AG09319 (cell line): ENCODE measurements around the gene ATP8B3.

Experiments used
- DNase-seq: peaks from one replicate; pipeline ENCODE4 v3.0.0-alpha.2; 2010; ENCODE audit warnings: low read depth; ENCODE audit errors: extremely low read depth
- TF ChIP-seq, protein P1 (sequence below): IDR thresholded peaks from 2 replicates; pipeline ENCODE4 v1.5.1; 2011; ENCODE audit warnings: low read depth, mild to moderate bottlenecking, inconsistent platforms, low read length, moderate library complexity

ATP8B3 gene

GRCh38 chr19:1823539-1824251 lies 11.6 kb upstream of the ATP8B3 start:
- TF ChIP-seq, protein P1, sequence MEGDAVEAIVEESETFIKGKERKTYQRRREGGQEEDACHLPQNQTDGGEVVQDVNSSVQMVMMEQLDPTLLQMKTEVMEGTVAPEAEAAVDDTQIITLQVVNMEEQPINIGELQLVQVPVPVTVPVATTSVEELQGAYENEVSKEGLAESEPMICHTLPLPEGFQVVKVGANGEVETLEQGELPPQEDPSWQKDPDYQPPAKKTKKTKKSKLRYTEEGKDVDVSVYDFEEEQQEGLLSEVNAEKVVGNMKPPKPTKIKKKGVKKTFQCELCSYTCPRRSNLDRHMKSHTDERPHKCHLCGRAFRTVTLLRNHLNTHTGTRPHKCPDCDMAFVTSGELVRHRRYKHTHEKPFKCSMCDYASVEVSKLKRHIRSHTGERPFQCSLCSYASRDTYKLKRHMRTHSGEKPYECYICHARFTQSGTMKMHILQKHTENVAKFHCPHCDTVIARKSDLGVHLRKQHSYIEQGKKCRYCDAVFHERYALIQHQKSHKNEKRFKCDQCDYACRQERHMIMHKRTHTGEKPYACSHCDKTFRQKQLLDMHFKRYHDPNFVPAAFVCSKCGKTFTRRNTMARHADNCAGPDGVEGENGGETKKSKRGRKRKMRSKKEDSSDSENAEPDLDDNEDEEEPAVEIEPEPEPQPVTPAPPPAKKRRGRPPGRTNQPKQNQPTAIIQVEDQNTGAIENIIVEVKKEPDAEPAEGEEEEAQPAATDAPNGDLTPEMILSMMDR: no peak
- no peak for DNase-seq

DNA sequence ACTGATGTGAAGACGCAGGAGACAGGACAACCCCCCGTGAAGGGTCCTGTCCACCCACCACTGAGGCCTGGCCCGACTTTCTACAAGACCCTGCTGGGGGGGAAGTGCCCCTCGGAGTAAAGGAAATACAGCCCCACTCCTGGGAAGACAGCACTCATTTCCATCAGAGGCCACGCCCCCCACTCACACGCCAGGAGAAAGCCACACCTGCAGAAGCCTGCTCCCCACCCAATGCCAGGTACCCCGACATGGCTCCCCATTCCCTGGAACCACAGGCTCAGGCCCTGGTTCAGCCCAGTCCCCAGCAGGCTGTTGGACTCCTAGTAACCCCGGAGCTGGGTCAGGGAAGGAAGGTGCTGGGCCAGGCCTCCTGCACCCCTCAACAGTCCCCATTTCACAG lies 10.9 kb upstream of the ATP8B3 start:
- DNase-seq: no peak
- TF ChIP-seq, protein P1: no peak

GRCh38 chr19:1822210-1822609 lies 10.1 kb upstream of the ATP8B3 start:
- TF ChIP-seq, protein P1: no peak
- no peak for DNase-seq

- DNase-seq: no peak
Measured at GRCh38 chr19:1819341-1820255, 7.5 kb upstream of the ATP8B3 start.

GRCh38 chr19:1818549-1819195 lies 6.6 kb upstream of the ATP8B3 start:
- DNase-seq: no peak
- TF ChIP-seq, protein P1: no peak

More at GRCh38 chr19:1819341-1820255, 7.5 kb upstream of the ATP8B3 start:
- TF ChIP-seq, protein P1: no peak

DNA sequence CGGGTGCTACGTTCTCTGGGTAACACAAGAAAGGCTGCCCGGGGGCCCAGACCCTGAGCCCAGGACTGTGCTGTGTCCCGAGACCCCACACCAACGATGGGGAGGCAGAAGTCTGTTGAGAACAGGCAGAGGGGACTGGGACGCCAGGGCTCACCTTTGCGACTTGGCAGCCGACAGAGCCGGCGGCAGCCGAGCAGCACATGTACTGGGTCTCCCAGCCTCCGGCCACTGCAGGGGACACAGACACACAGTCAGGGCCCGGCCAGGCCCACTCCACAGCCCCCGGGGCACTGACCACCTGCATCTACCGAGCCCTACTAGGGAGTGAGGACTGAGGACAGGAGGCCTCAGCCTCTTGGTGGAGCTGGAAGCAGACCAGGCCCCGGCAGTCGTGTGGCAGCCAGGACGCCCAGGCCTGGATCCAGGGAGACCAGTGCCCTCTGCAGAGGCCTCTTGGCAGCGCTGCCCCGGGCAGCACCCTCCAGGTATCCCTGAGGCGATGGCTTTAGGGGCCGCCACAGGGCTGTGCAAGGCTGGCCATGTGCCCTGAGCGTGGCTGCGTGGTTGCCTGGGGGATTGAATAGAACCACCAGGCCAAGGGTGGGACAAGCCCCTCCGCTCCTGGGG lies 5.6 kb upstream of the ATP8B3 start:
- DNase-seq: no peak
- TF ChIP-seq, protein P1: no peak
